ENCODE measurements around the gene FOXO1. TPM values are rescaled to one million over a fixed set of nuclear protein-coding genes. Genes with fewer than 3 reads are reported as not detected.
A peak's percentile ranks its signal among the peaks of the same experiment; 100 is the strongest.

The FOXO1 gene
- total RNA-seq, 4 donors from 2014 or later, result 65.6 to 87.4 (median 78.5) TPM

- Histone ChIP-seq H3K4me1 (peaks cover 70 to 87% (median 79%) of the 10 kb centered on the region in 4 donors), H3K27me3 (no peaks in the 10 kb centered on the region), H3K4me3 (no peak overlapping the region), H3K9me3 (no peaks in the 10 kb centered on the region), H3K36me3 (no peaks in the 10 kb centered on the region), H3K27ac (replicated peaks in 1 of 4) (no peak overlapping the region)
- TF ChIP-seq POLR2AphosphoS5 (IDR thresholded peaks at IDR 0.05), result no peak
- intact Hi-C loops (cut with DNase I), result no loop called here
- peak; percentile 62 for DNase-seq (ENCODE audit: extremely low spot score)
- WGBS, result 96% methylated on average over 15 of the region's 15 CpGs
These were observed 47.6 kb downstream of the FOXO1 start for GRCh38 chr13:40618581-40619478.

GRCh38 chr13:40617801-40618356 lies 48.6 kb downstream of the FOXO1 start:
- DNase-seq (ENCODE audit: extremely low spot score), result peak; percentile 45
- H3K4me1 ChIP-seq, result peaks cover 74 to 87% (median 81%) of the 10 kb centered on the region in 4 donors
- TF ChIP-seq EP300 (IDR thresholded peaks at IDR 0.05) (no peak), POLR2AphosphoS5 (IDR thresholded peaks at IDR 0.05) (no peak), POLR2A (IDR thresholded peaks at IDR 0.05; ENCODE audit: low read depth) (no peak), CTCF (IDR thresholded peaks at IDR 0.05) (no peak)
- no peaks in the 10 kb centered on the region for H3K27me3 ChIP-seq
- no peaks in the 10 kb centered on the region for H3K36me3 ChIP-seq
- H3K4me3 ChIP-seq, result no peak overlapping the region
- 89% methylated on average over 8 of the region's 8 CpGs for WGBS
- H3K27ac ChIP-seq (replicated peaks in 1 of 4), result no peak overlapping the region
- intact Hi-C loops (cut with DNase I), result no loop called here
- no peaks in the 10 kb centered on the region for H3K9me3 ChIP-seq

- Histone ChIP-seq H3K4me1 (peaks cover 78 to 94% (median 90%) of the 10 kb centered on the region in 4 donors), H3K9me3 (no peaks in the 10 kb centered on the region), H3K27ac (replicated peaks in 1 of 4) (no peak overlapping the region), H3K27me3 (no peaks in the 10 kb centered on the region), H3K4me3 (no peak overlapping the region), H3K36me3 (no peaks in the 10 kb centered on the region)
- intact Hi-C loops (cut with DNase I), result no loop called here
- peak; percentile 78 for DNase-seq (ENCODE audit: extremely low spot score)
- WGBS, result 82% methylated on average over 7 of the region's 7 CpGs
- no peak for TF ChIP-seq POLR2AphosphoS5 (IDR thresholded peaks at IDR 0.05)
- no peak for TF ChIP-seq POLR2A (IDR thresholded peaks at IDR 0.05; ENCODE audit: low read depth)
- no peak for TF ChIP-seq EP300 (IDR thresholded peaks at IDR 0.05)
- TF ChIP-seq CTCF (IDR thresholded peaks at IDR 0.05), result no peak
These were observed 50.8 kb downstream of the FOXO1 start for GRCh38 chr13:40615619-40616018.

- intact Hi-C loops (cut with DNase I), result no loop called here
- H3K27ac ChIP-seq (replicated peaks in 1 of 4), result peak overlapping the region; percentile 26 to 57 (median 44)
- DNase-seq (ENCODE audit: extremely low spot score), result peak; percentile 2
- H3K4me1 ChIP-seq, result peaks cover 70 to 98% (median 87%) of the 10 kb centered on the region in 4 donors
- no peaks in the 10 kb centered on the region for H3K27me3 ChIP-seq
- TF ChIP-seq CTCF (IDR thresholded peaks at IDR 0.05), result no peak
- no peak for TF ChIP-seq POLR2A (IDR thresholded peaks at IDR 0.05; ENCODE audit: low read depth)
- TF ChIP-seq EP300 (IDR thresholded peaks at IDR 0.05), result no peak
- TF ChIP-seq POLR2AphosphoS5 (IDR thresholded peaks at IDR 0.05), result no peak
- H3K36me3 ChIP-seq, result no peaks in the 10 kb centered on the region
- WGBS, result 41% methylated on average over 4 of the region's 4 CpGs
- H3K4me3 ChIP-seq, result no peak overlapping the region
- H3K9me3 ChIP-seq, result no peaks in the 10 kb centered on the region
These were observed 52.5 kb downstream of the FOXO1 start for GRCh38 chr13:40613914-40614313.

GRCh38 chr13:40613192-40613818 lies 53.1 kb downstream of the FOXO1 start:
- Histone ChIP-seq H3K4me1 (peaks cover 66 to 93% (median 82%) of the 10 kb centered on the region in 4 donors), H3K4me3 (no peak overlapping the region), H3K9me3 (no peaks in the 10 kb centered on the region), H3K27me3 (no peaks in the 10 kb centered on the region), H3K27ac (replicated peaks in 1 of 4) (peak overlapping the region; percentile 26 to 57 (median 44)), H3K36me3 (no peaks in the 10 kb centered on the region)
- 55% methylated on average over 7 of the region's 7 CpGs for WGBS
- intact Hi-C loops (cut with DNase I), result no loop called here
- TF ChIP-seq POLR2AphosphoS5 (IDR thresholded peaks at IDR 0.05) (peak; percentile 52 to 61), EP300 (IDR thresholded peaks at IDR 0.05) (no peak)
- peak; percentile 90 for DNase-seq (ENCODE audit: extremely low spot score)

Measured in esophagus muscularis mucosa (tissue), 4 donors.